ENCODE results near the gene FBXW4. TPM values are rescaled to one million over a fixed set of nuclear protein-coding genes. Genes with fewer than 3 reads are reported as not detected.
A peak's percentile ranks its signal among the peaks of the same experiment; 100 is the strongest.

FBXW4 gene
- polyA plus RNA-seq, 1 of the 3 experiments (the other 2 are of a cell fraction) = 27.6 TPM

DNA sequence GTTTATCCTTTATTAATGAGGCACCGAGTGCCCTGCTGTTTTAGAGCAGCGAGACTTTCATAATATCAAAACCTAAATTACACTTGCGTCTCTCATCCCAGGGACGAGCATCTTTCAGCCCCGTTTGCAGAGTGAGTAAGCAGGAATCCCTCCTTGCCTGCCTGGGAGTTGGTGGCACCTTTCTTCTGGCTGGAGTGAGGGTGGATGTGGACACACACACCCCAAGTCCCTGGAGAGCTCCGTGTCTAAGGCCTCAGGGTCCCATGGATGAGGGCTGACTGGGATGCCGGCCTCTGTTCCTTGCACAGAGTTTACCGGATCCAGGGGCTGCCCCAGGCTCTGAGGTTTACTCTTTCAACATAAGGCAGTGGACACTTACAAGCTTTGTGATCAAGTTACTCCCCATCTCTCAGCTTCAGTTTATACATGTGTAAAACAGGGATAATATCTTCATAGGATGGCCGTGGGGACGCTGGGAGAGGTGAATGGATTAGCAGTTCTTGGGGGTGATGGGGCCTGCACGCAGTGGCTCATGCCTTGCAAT is 131.4 kb downstream of the FBXW4 start:
- CTCF ChIA-PET = interaction anchor here (0.8 to 1.3 kb wide), 4 partner anchors 97 to 350 kb away, joined by 3 to 4 read pairs (median 3); no protein-coding TSS in a partner anchor
- Histone ChIP-seq H4K20me1 (ENCODE audit: insufficient read depth) (no peaks in the 10 kb centered on the region), H3K4me3 (ENCODE audit: low read depth in 2 of 2, low read length in 1 of 2) (no peak overlapping the region), H3K4me1 (ENCODE audit: control insufficient read depth in 1 of 2, insufficient read depth in 2 of 2, low read depth in 1 of 2, low read length in 1 of 2) (peaks cover 0 to 43% of the 10 kb centered on the region in 2 experiments; a peak in 1 of 4 replicates), H3K27me3 (ENCODE audit: insufficient read depth) (no peaks in the 10 kb centered on the region; the same call in 1 of the 2 replicates), H3K79me2 (ENCODE audit: insufficient read depth) (no peaks in the 10 kb centered on the region), H3K9me2 (no peaks in the 10 kb centered on the region), H3K9ac (no peak overlapping the region), H3F3A (replicated peaks; ENCODE audit: insufficient read depth) (no peaks in the 10 kb centered on the region), H2AFZ (ENCODE audit: low read depth) (no peak overlapping the region), H3K36me3 (replicated peaks in 1 of 2; ENCODE audit: control insufficient read depth in 1 of 2, insufficient read depth in 2 of 2, low read length in 1 of 2) (no peaks in the 10 kb centered on the region), H3K27ac (ENCODE audit: low read depth in 2 of 2, low read length in 1 of 2) (no peak overlapping the region), H3K4me2 (no peak overlapping the region), H3K9me3 (no peaks in the 10 kb centered on the region)
- WGBS (ENCODE audit: low lambda C conversion rate) = 92% methylated on average over 11 of the region's 11 CpGs
- POLR2A ChIA-PET = no interaction called here
- no peak for TF ChIP-seq GATA2 (CRISPR knock-in tag; IDR thresholded peaks at IDR 0.05)
- peak; percentile 17 for DNase-seq

DNA sequence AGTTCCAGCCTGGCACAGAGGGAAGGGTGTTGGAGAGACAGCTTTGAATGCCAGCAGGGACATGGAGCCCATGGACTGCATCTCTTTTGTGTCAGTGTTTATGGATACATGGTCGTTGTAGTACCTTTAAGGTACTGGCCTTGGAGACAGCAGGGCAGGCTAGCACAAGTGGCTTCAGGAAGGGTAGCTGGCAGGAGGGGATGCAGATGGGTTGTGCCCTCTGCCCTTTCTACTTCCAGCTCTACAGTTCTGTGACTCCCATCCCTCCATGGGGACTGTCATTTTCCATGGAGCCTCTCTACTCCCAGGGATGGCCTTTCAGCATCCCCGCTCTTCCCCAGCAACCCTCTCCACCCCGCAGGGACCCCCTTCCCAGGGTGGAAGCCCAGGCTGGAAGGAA is 132.0 kb downstream of the FBXW4 start:
- ChIA-PET CTCF (interaction anchor here (0.8 to 1.3 kb wide), 4 partner anchors 96 to 350 kb away, joined by 3 to 4 read pairs (median 3); no protein-coding TSS in a partner anchor), POLR2A (interaction anchor here (0.9 kb wide), 1 partner anchor 271 kb away, joined by 3 read pairs; no protein-coding TSS in a partner anchor)
- DNase-seq = no peak

DNA sequence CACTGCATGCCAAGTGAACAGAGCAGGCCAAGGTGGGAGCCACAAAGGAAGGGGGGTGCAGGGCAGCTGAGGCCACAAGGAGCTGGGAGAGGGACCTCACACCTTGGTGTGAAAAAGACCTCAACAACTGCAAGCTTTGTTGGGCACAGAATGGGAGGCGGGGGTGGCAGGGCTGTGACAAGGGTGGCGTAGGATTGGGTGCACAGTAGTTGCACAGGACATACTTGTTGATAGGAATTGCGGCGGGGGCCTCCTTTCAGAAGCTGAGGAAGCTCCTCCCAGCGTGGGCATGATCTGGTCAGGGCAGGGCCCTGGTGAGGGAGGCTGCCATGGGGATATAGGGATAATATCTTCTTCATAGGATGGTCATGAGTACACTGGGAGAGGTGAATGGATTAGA is 132.7 kb downstream of the FBXW4 start:
- no peaks in the 10 kb centered on the region for H3K36me3 ChIP-seq (replicated peaks in 1 of 2; ENCODE audit: control insufficient read depth in 1 of 2, insufficient read depth in 2 of 2, low read length in 1 of 2)
- CTCF ChIA-PET = interaction anchor here (0.8 to 10.1 kb wide), 6 partner anchors 9 to 348 kb away, joined by 3 to 58 read pairs (median 5); no protein-coding TSS in a partner anchor

More for the DNA sequence above, 132.0 kb downstream of the FBXW4 start:
- Histone ChIP-seq H3K36me3 (replicated peaks in 1 of 2; ENCODE audit: control insufficient read depth in 1 of 2, insufficient read depth in 2 of 2, low read length in 1 of 2) (no peaks in the 10 kb centered on the region), H2AFZ (ENCODE audit: low read depth) (no peak overlapping the region), H3K27ac (ENCODE audit: low read depth in 2 of 2, low read length in 1 of 2) (no peak overlapping the region), H3K9me3 (no peaks in the 10 kb centered on the region), H3K9ac (no peak overlapping the region), H3K27me3 (ENCODE audit: insufficient read depth) (no peaks in the 10 kb centered on the region; the same call in 1 of the 2 replicates), H4K20me1 (ENCODE audit: insufficient read depth) (no peaks in the 10 kb centered on the region), H3F3A (replicated peaks; ENCODE audit: insufficient read depth) (no peaks in the 10 kb centered on the region), H3K4me2 (no peak overlapping the region), H3K4me1 (ENCODE audit: control insufficient read depth in 1 of 2, insufficient read depth in 2 of 2, low read depth in 1 of 2, low read length in 1 of 2) (peaks cover 0 to 49% of the 10 kb centered on the region in 2 experiments; a peak in 1 of 4 replicates), H3K9me2 (no peaks in the 10 kb centered on the region), H3K79me2 (ENCODE audit: insufficient read depth) (no peaks in the 10 kb centered on the region), H3K4me3 (ENCODE audit: low read depth in 2 of 2, low read length in 1 of 2) (no peak overlapping the region)
- TF ChIP-seq EP300 (IDR thresholded peaks at IDR 0.05; ENCODE audit: borderline replicate concordance in 1 of 2, low read depth in 1 of 2, low read length in 1 of 2) = no peak
- TF ChIP-seq JUND (IDR thresholded peaks at IDR 0.05) = no peak
- no peak for TF ChIP-seq POLR2AphosphoS5 (IDR thresholded peaks at IDR 0.05; ENCODE audit: low read depth, low read length)
- TF ChIP-seq, protein P1, sequence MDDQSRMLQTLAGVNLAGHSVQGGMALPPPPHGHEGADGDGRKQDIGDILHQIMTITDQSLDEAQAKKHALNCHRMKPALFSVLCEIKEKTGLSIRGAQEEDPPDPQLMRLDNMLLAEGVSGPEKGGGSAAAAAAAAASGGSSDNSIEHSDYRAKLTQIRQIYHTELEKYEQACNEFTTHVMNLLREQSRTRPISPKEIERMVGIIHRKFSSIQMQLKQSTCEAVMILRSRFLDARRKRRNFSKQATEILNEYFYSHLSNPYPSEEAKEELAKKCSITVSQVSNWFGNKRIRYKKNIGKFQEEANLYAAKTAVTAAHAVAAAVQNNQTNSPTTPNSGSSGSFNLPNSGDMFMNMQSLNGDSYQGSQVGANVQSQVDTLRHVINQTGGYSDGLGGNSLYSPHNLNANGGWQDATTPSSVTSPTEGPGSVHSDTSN (IDR thresholded peaks at IDR 0.05) = no peak
- TF ChIP-seq RAD21 (IDR thresholded peaks at IDR 0.05; ENCODE audit: low read length) = no peak
- TF ChIP-seq TEAD4 (IDR thresholded peaks at IDR 0.05; ENCODE audit: borderline replicate concordance, insufficient read depth) = no peak
- WGBS (ENCODE audit: low lambda C conversion rate) = 75% methylated on average over 2 of the region's 3 CpGs

More for the DNA sequence above, 132.7 kb downstream of the FBXW4 start:
- Histone ChIP-seq H3K4me2 (no peak overlapping the region), H3K9ac (no peak overlapping the region), H3K9me2 (no peaks in the 10 kb centered on the region), H4K20me1 (ENCODE audit: insufficient read depth) (no peaks in the 10 kb centered on the region), H3K4me1 (ENCODE audit: control insufficient read depth in 1 of 2, insufficient read depth in 2 of 2, low read depth in 1 of 2, low read length in 1 of 2) (peaks cover 0 to 57% of the 10 kb centered on the region in 2 experiments; a peak in 1 of 4 replicates), H3K79me2 (ENCODE audit: insufficient read depth) (no peaks in the 10 kb centered on the region), H3K4me3 (ENCODE audit: low read depth in 2 of 2, low read length in 1 of 2) (no peak overlapping the region), H3K9me3 (no peaks in the 10 kb centered on the region), H3F3A (replicated peaks; ENCODE audit: insufficient read depth) (no peaks in the 10 kb centered on the region), H2AFZ (ENCODE audit: low read depth) (no peak overlapping the region), H3K27me3 (ENCODE audit: insufficient read depth) (no peaks in the 10 kb centered on the region; the same call in 1 of the 2 replicates), H3K27ac (ENCODE audit: low read depth in 2 of 2, low read length in 1 of 2) (no peak overlapping the region)
- TF ChIP-seq SIN3A (IDR thresholded peaks at IDR 0.05; ENCODE audit: borderline replicate concordance, low read depth, low read length) = no peak
- TF ChIP-seq, protein P2, sequence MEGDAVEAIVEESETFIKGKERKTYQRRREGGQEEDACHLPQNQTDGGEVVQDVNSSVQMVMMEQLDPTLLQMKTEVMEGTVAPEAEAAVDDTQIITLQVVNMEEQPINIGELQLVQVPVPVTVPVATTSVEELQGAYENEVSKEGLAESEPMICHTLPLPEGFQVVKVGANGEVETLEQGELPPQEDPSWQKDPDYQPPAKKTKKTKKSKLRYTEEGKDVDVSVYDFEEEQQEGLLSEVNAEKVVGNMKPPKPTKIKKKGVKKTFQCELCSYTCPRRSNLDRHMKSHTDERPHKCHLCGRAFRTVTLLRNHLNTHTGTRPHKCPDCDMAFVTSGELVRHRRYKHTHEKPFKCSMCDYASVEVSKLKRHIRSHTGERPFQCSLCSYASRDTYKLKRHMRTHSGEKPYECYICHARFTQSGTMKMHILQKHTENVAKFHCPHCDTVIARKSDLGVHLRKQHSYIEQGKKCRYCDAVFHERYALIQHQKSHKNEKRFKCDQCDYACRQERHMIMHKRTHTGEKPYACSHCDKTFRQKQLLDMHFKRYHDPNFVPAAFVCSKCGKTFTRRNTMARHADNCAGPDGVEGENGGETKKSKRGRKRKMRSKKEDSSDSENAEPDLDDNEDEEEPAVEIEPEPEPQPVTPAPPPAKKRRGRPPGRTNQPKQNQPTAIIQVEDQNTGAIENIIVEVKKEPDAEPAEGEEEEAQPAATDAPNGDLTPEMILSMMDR (IDR thresholded peaks at IDR 0.05) = no peak
- TF ChIP-seq POLR2AphosphoS5 (IDR thresholded peaks at IDR 0.05; ENCODE audit: low read depth, low read length) = no peak
- no peak for TF ChIP-seq SMC3 (IDR thresholded peaks at IDR 0.05; ENCODE audit: low read depth, low read length)
- TF ChIP-seq, protein P3, sequence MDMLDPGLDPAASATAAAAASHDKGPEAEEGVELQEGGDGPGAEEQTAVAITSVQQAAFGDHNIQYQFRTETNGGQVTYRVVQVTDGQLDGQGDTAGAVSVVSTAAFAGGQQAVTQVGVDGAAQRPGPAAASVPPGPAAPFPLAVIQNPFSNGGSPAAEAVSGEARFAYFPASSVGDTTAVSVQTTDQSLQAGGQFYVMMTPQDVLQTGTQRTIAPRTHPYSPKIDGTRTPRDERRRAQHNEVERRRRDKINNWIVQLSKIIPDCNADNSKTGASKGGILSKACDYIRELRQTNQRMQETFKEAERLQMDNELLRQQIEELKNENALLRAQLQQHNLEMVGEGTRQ (IDR thresholded peaks at IDR 0.05; ENCODE audit: borderline replicate concordance, low read depth, low read length) = no peak
- no peak for TF ChIP-seq RXRA (IDR thresholded peaks at IDR 0.05; ENCODE audit: borderline replicate concordance, low read depth)
- no peak for TF ChIP-seq CHD2 (IDR thresholded peaks at IDR 0.05; ENCODE audit: low read length, partially characterized antibody)
- TF ChIP-seq FOXM1 (IDR thresholded peaks at IDR 0.05; ENCODE audit: low read depth) = no peak
- no peak for TF ChIP-seq RFX5 (IDR thresholded peaks at IDR 0.05; ENCODE audit: low read length)
- no peak for TF ChIP-seq NRF1 (IDR thresholded peaks at IDR 0.05; ENCODE audit: low read depth, low read length)
- TF ChIP-seq GABPA (IDR thresholded peaks at IDR 0.05; ENCODE audit: low read depth) = no peak
- DNase-seq = no peak
- POLR2A ChIA-PET = interaction anchor here (0.9 kb wide), 1 partner anchor 270 kb away, joined by 3 read pairs; no protein-coding TSS in a partner anchor
- WGBS (ENCODE audit: low lambda C conversion rate) = 82% methylated on average over 5 of the region's 5 CpGs
